ENCODE data around the gene LTBP3.
"Not testable (repeated sequence)": the region's sequence is repeated elsewhere in the genome, so short reads cannot be mapped to it uniquely, and the experiment has no call there.

The LTBP3 gene

DNA sequence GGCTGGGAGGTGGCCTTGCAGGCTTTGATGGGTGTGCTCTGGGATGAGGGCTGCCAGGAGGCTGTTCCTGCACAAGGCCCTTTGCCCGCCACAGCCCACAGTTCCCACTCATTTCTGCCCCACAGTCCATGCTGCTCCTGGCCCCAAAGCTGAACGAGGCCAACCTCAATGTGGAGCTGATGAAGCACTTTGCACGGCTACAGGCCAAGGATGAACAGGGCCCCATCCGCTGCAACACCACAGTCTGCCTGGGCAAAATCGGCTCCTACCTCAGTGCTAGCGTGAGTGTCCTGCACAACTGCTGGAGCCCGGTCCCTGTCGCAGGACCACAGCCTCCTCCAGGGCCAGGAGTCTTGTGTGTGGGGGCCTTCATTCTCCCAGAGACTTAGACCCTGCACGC is 23.1 kb downstream of the LTBP3 start:
- no peak for DNase-seq

DNA sequence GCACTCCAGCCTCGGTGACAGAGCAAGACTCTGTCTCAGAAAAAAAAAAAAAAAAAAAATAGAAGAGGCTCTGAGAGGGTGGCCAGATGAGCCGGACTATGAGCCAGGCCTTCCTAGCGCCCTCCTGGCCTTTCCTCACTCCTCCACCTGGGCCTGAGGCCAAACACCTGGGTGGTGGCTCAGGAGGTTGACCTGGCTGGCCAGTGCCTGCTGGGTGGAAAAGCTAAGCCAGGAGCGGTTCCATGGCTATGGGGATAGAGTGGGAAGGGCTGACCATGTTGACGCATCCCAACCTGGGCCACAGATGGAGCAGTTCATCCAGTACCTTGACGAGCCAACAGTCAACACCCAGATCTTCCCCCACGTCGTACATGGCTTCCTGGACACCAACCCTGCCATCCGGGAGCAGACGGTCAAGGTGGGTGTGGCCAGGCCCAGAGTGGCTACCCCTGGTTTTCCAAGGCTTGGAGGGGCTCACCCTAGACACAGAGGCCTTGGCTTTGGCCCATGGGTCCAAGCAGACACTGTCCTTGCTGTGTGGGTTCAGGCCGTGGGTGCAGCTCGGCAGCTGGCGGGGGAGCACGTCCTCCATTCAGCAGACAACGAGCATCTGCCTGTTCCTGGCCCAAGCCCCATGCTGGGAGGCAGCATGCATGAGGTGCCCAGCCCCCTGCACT is 25.6 kb downstream of the LTBP3 start:
- no peak for DNase-seq

DNA sequence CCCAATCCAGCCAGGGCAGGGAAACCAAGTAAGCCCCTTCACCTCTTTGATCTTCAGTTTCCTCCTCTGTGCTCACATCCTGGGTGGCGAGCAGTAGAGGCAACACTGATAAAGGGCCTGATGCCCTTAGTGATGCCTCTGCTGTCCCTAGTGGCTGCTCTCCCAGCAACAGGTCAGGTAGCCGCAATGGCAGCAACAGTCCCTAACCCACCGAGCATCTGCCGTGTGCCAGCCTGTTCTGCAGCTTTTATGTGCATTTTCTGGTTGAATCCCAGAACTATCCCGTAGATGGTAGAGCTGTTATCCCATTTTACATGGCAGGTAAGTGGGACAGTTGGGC is 28.0 kb downstream of the LTBP3 start:
- no peak for DNase-seq

DNA sequence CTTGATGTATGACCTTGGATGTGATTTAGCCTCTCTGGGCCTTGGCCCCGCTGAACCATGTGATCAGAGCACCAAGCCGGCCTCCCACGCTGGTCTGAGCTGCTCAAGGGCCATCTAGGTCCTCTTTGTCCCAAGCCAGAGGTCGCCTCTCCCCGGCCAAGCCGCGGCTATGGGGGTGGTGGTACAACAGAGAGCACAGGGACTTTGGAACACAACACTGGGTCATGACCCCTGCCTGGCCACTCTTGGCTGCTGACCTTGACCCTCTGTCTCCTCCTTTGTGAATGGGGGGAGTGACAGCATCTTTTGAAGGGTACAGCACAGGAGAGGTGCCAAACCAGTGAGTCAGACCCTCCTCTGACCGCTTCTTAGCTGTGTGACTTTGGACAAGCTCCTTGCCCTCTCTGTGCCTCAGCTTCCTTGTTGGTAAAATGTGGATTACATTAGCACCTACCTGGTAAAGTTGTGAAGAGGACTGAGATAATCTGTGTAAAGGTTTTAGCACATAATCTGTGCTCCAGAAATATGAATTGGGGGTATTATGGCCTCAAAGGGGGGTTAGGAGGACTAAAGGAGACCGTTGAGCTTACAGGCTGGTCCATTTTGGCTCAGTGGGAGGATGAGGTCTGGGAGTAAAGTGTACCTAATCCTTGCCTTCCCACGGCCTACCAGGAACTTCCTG is 28.5 kb downstream of the LTBP3 start:
- DNase-seq, result no peak

DNA sequence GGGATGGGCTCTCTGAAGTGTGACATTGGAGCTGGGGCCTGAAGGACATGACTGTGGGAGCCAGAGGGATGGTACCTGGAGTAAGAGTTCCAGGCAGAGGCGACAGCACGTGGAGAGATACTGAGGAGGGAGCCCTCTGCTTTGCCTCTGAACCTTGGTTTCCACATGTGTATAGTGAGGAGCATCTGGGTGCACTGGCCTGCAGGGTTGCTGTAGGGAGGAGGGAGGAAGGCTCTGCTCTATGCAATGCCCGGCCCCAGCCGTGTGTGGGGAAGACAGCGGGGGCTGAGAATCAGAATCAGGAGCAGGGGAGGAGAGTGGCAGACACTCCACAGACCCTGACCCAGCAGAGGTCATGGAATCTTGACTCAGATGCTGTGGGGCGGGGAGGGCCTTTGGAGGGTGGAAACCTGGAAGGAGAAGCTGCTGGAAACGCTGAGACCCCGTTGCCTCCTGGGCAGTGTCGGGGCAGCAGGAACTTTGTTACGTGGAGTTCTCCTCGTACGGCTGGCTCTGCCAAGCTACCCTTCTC is 29.3 kb downstream of the LTBP3 start:
- DNase-seq, result no peak

DNA sequence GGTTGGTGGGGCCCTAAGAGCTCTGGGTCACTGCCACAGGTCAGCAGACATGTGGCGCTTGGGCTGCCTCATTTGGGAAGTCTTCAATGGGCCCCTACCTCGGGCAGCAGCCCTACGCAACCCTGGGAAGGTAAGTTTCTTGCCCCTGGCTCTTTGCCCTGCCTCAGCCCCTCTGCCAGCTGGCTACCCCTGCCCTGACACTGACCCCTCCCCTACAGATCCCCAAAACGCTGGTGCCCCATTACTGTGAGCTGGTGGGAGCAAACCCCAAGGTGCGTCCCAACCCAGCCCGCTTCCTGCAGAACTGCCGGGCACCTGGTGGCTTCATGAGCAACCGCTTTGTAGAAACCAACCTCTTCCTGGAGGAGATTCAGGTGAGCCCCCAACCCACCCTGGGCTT is 31.4 kb downstream of the LTBP3 start:
- DNase-seq, result no peak

DNA sequence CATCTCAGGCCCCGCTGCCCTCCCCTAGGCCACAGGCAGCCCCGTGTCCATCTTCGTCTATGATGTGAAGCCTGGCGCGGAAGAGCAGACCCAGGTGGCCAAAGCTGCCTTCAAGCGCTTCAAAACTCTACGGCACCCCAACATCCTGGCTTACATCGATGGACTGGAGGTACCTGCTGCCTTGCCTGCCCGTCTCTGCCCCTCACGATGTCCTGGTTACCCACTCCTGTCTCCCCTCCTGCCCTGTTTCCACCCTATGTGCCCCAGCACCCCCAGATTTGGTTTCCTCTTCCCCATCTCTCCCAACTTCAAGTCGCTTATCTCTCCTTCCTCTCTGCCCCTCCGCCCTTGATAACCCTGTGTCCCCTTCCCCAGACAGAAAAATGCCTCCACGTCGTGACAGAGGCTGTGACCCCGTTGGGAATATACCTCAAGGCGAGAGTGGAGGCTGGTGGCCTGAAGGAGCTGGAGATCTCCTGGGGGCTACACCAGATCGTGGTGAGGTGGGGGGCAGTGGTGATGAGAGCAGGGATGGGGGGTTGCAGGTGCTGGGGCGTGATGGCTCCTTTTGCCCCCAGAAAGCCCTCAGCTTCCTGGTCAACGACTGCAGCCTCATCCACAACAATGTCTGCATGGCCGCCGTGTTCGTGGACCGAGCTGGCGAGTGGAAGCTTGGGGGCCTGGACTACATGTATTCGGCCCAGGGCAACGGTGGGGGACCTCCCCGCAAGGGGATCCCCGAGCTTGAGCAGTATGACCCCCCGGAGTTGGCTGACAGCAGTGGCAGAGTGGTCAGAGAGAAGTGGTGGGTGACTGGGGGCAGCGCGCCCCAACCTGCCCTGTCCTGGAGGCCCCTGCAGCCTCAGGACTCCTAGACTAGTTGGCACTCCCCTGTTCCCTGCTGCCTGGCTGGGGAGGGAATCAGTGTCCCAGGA is 32.3 kb downstream of the LTBP3 start:
- DNase-seq, result no peak

DNA sequence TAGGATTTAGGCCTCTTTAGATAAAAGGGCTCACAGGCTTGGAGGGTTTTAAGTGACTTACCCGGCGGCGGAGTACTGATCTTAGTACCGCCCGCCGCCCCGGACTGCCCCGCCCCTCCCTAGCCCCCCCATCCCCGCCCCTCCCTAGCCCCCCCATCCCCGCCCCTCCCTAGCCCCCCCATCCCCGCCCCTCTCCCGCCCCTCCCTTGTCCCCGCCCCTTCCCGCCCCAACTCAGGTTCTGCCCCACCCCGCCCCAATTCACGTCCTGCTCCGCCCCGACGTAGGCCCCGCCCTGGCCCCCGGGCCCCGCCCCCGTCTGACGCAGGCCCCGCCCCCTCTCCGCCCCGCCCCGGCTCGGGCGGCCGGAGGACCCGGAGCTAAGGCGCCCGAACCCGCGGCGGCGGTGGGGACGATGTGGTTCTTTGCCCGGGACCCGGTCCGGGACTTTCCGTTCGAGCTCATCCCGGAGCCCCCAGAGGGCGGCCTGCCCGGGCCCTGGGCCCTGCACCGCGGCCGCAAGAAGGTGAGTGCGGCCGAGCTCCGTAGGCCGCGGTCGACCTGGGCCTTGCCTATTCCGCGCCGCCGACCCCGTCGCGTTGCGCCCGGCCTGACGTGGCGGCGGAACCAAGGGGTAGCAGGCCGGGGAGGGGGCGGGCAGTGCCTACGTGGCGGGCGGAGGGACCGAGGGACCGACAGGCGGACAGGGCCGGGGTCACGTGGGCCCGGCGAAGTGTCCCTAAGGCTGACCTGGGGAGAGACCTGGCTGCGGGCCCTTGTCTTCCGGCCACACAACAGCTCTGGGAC is 33.2 kb downstream of the LTBP3 start, which contains the start of gene SCYL1:
SCYL1 (plus strand) TSS at position 343 of the 805 bp plus-strand sequence; CDS start at position 414, 71 bp downstream.
- DNase-seq, result peak in 1 of 2 experiments; percentile 25

DNA sequence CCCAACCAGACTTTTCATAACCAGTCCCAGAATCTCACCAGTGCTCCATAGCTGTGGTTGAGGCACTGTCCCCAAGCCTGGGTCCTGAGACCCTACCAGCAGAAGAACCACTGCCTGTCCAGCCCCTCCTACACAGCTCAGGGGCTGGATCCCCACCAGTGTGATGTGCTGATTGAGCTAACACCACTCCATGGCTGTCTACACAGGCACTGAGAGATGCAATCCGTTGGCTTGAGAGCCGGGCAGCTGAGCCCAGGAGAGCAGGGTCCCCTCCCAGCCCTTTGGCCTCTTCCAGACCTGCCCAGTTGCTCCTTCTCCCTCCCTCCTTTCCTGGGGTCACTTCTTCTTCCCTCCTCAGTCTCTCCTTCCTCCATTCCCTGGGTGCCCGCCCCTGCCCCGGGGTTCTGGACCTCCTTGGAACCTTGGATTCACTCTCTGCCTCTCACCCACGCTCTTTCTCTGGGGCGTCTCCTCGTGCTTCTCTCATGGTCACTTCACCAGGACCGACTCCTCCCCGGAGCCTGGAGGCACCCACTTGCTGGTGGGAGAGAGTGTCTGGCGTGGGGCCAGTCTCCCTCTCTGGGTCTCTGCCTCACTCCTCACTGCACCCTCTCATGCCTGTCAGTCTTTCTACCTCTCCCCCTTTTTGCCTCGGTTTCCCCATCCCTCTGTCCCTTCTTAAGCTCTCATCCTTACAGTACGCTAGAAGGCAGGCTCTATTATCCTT is 34.0 kb downstream of the LTBP3 start:
- no peak for DNase-seq

DNA sequence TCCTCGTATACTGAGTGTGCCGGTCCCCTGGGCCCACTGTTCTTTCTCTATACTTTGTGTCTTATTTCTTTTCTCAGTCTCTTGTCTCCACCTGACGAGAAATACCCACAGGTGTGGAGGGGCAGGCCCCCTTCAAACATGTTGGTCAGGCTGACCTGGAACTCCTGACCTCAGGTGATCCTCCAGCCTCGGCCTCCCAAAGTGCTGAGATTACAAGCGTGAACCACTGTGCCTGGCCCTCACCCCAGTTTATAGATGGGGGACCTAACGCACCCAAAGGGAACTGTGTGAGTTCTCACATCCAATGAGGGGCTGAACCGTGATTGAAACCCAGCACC is 34.6 kb downstream of the LTBP3 start:
- DNase-seq, result not testable (repeated sequence)

DNA sequence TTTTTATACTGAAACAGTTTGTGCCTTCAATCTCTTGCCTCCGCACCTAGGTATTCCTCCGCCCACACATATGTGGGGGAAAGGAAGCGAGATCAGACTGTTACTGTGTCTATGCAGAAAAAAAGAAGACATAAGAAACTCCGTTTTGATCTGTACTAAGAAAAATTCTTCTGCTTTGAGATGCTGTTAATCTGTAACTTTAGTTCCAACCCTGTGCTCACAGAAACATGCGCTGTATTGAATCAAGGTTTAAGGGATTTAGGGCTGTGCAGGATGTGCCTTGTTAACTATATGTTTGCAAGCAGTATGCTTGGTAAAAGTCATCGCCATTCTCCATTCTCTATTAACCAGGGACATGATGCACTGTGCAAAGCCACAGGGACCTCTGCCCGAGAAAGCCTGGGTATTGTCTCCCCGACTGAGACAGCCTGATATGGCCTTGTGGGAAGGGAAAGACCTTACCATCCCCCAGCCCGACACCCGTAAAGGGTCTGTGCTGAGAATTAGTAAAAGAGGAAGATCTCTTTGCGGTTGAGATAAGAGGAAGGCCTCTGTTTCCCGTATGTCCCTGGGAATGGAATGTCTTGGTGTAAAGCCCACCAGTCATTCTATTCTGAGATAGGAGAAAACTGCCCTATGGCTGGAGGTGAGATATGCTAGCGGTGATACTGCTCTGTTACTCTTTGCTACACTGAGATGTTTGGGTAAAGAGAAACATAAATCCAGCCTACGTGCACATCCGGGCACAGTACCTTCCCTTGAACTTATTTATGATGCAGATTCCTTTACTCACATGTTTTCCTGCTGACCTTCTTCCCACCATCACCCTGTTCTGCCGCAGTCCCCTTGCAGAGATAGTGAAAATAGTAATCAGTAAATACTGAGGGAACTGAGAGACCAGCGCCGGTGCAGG is 35.2 kb downstream of the LTBP3 start:
- DNase-seq, result not testable (repeated sequence)

DNA sequence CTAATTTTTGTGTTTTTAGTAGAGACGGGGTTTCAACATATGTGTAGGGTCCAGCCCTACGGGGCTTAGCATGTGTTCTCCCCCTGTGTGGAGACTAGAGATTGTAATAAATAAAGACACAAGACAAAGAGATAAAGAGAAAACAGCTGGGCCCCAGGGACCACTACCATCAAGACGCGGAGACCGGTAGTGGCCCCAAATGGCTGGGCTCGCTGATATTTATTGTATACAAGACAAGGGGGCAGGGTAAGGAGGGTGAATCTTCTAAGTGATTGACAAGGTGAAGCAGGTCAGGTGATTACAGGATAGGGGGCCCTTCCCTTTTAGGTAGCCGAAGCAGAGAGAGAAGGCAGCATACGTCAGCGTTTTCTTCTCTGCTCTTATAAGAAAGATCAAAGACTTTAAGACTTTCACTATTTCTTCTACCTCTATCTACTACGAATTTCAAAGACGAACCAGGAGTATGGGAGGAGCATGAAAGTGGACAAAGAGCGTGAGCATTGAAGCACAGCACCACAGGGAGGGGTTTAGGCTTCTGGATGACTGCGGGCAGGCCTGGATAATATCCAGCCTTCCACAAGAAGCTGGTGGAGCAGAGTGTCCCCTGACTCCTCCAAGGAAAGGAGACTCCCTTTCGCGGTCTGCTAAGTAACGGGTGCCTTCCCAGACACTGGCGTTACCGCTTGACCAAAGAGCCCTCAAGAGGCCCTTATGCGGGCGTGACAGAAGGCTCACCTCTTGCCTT is 36.2 kb downstream of the LTBP3 start:
- DNase-seq, result not testable (repeated sequence)

DNA sequence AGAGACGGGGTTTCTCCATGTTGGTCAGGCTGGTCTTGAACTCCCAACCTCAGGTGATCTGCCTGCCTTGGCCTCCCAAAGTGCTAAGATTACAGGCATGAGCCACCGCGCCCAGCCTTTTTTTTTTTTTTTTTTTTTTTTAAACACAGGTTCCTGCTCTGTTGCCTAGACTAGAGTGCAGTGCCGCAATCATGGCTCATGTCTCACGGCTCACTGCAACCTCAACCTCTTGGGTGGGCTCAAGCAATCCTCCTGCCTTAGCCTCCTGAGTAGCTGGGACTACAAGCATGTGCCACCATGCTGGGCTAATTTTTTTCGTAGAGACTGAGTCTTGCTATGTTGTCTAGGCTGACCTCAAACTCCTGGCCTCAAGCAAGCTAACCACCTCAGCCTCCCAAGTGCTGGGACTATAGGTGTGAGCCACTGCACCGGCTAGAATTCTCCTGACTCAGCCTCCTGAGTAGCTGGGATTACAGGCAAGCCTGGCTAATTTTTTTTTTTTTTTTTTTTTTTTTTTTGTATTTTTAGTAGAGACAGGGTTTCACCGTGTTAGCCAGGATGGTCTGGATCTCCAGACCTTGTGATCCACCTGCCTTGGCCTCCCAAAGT is 39.1 kb downstream of the LTBP3 start:
- not testable (repeated sequence) for DNase-seq

DNA sequence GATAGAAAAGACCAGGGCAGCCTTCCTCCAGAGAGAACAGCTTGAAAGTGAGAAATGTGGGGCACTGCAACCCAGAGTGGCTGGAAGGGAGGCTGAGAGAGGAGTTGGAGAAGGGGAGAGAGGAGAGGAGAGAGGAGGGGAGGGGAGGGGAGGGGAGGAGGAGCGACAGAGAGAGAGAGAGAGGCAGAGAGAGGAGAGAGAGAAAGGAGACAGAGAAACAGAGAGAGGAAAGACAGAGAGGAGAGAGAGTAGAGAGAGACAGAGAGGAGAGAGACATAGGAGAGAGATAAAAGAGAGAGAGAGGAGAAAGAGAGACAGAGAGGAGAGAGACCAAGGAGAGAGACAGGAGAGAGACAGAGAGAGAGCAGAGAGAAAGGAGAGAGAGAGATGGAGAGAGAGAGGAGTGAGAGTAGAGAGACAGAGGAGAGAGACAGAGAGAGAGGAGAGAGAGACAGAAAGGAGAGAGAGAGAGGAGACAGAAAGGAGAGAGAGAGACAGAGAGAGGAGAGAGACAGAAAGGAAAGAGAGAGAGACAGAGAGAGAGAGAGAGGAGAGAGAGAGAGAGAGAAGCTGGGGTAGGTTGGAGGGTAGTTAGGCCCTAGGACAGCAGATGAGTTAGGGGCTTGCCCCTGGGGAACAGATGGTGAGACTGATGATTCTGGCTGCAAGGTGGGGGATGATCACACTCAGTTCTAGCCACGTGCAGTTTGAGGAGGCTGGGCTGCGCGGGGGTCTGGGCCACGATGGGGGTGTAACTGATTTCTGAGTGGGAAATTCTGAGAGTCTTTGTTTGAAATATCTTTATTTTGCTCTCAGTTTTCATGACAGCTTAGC is 41.8 kb downstream of the LTBP3 start:
- DNase-seq, result no peak

DNA sequence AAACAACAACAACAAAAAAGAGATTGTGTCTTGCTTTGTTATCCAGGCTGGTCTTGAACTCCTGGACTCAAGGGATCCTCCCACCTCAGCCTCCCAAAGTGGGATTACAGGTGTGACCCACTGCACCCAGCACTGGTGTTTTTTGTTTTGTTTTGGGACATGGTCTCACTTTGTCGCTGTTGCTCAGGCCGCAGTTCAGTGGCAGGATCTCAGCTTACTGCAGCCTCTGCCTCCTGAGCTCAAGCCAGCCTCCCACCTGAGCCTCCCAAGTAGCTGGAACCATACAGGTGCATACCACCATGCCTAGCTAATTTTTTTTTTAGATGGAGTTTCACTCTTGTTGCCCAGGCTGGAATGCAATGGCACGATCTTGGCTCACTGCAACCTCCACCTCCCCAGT is 45.8 kb downstream of the LTBP3 start:
- DNase-seq, result not testable (repeated sequence)

DNA sequence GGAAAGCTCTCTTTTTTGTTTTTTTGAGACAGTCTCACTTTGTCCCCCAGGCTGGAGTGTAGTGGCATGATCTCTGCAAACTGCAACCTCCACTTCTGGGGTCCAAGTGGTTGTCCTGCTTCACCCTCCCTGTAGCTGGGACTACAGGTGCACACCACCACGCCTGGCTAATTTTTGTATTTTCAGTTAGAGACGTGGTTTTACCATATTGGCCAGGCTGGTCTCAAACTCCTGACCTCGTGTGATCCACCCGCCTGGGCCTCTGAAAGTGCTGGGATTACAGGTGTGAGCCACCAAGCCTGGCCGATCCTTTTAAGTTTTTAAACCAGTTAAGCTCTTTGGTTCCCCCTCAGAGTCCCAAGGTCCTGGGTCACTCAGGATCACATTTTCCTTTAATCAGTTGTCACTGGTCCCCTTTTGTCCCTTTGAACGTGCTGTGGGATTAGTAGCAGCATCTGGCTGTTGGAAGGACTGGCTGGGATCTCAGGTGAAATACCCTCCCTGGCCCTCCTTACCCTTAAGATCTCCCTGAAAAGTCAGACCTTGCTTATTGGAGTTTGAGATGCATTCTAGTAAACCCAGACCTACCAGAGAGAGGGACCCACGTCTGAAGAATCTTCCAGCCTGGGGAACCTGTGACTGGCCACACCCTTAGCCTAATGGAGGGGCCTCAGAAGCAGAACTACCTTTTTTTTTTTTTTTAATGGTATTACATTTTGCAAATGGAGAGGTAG is 51.2 kb downstream of the LTBP3 start:
- no peak for DNase-seq

DNA sequence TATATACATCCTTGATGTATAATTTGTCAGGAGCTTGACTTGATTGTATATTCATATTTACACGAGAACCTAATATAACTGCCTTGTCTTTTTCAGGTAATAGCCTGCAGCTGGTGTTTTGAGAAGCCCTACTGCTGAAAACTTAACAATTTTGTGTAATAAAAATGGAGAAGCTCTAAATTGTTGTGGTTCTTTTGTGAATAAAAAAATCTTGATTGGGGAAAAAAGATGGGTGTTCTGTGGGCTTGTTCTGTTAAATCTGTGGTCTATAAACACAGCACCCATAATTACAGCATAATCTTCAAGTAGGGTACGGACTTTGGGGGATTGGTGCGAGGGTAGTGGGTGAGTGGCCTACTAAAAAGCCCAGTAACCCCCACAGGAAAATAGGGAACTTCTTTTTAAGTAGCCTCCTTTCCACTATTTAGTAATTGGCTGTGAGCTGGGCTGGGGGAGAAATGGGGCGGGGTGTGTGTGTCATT is 51.8 kb downstream of the LTBP3 start:
- DNase-seq, result no peak
